Calu3 (cell line): ENCODE results near the gene DNAH12. TPM values are rescaled to one million over a fixed set of nuclear protein-coding genes. Genes with fewer than 3 reads are reported as not detected.

Experiments used
- BruUV-seq: library from RNA; stranded (reverse); fragments of 400-500 nt; replicated peaks from 2 replicates; lab custom pipeline; 2021; lab: Mats Ljungman, UMichigan
- CTCF ChIA-PET: fragments of 300-600 bp; sonication (Branson Sonifier 250); formaldehyde crosslinking; loops from one replicate; lab custom pipeline; 2022; ENCODE audit warnings: antibody characterized with exemption; lab: Charles Lee
- DNase-seq: peaks from one replicate; pipeline ENCODE4 v3.0.0; 2022
- H3K27ac Mint-ChIP-seq: one replicate; pipeline ENCODE4 v1.8.0; 2022; ENCODE audit warnings: mixed read lengths; ENCODE audit not compliant: unreplicated experiment
- H3K27me3 Mint-ChIP-seq: one replicate; pipeline ENCODE4 v1.8.0; 2022; ENCODE audit warnings: mixed read lengths; ENCODE audit not compliant: unreplicated experiment
- H3K36me3 Mint-ChIP-seq: one replicate; pipeline ENCODE4 v1.8.0; 2022; ENCODE audit warnings: mild to moderate bottlenecking, moderate library complexity, mixed read lengths; ENCODE audit not compliant: insufficient read depth, unreplicated experiment
- H3K4me1 Mint-ChIP-seq: one replicate; pipeline ENCODE4 v1.8.0; 2022; ENCODE audit warnings: mild to moderate bottlenecking, low read depth, mixed read lengths; ENCODE audit not compliant: unreplicated experiment
- H3K4me3 Mint-ChIP-seq: one replicate; pipeline ENCODE4 v1.8.0; 2022; ENCODE audit warnings: mild to moderate bottlenecking, low read depth, moderate library complexity, mixed read lengths; ENCODE audit not compliant: unreplicated experiment
- H3K9me3 Mint-ChIP-seq: one replicate; pipeline ENCODE4 v1.8.0; 2022; ENCODE audit warnings: low read depth, mixed read lengths; ENCODE audit not compliant: unreplicated experiment
- intact Hi-C: fragments of 100-400 bp; cut with micrococcal nuclease; formaldehyde crosslinking; loops from one replicate; pipeline ENCODE4 v1.10.0; 2022; ENCODE audit not compliant: unreplicated experiment
- total RNA-seq: library from RNA; stranded (reverse); gene quantifications from 2 replicates; pipeline ENCODE4 v1.2.3, GENCODE V29; 2022
- TF ChIP-seq, protein P1 (sequence below): fragments of 200-600 bp; IDR thresholded peaks from one replicate; pipeline ENCODE4 v1.8.0; 2022; ENCODE audit warnings: antibody characterized with exemption; ENCODE audit not compliant: unreplicated experiment

The DNAH12 gene
- total RNA-seq, 1 experiment from 2014 or later, result 0.92 TPM

DNA sequence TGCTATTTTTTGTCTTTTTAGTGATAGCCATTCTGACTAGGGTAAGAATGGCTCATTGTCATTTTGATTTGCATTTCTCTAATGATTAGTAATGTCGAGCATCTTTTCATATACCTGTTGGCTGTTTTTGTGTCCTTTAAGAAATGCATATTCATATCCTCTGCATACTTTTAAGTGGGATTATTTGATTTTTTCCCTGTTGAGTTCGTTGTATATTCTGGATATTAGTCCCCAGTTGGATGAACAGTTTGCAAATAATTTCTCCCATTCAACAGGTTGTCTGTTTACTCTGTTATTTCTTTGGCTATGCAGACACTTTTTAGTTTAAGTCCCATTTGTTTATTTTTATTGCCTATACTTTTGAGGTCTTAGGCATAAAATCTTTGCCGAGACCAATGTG, 282.2 kb downstream of the DNAH12 start:
- H3K4me1 Mint-ChIP-seq, result no peaks in the 10 kb centered on the region
- no peak overlapping the region for H3K27ac Mint-ChIP-seq
- no peaks in the 10 kb centered on the region for H3K27me3 Mint-ChIP-seq
- H3K4me3 Mint-ChIP-seq, result no peak overlapping the region
- peaks cover 10% of the 10 kb centered on the region for H3K36me3 Mint-ChIP-seq
- TF ChIP-seq, protein P1, sequence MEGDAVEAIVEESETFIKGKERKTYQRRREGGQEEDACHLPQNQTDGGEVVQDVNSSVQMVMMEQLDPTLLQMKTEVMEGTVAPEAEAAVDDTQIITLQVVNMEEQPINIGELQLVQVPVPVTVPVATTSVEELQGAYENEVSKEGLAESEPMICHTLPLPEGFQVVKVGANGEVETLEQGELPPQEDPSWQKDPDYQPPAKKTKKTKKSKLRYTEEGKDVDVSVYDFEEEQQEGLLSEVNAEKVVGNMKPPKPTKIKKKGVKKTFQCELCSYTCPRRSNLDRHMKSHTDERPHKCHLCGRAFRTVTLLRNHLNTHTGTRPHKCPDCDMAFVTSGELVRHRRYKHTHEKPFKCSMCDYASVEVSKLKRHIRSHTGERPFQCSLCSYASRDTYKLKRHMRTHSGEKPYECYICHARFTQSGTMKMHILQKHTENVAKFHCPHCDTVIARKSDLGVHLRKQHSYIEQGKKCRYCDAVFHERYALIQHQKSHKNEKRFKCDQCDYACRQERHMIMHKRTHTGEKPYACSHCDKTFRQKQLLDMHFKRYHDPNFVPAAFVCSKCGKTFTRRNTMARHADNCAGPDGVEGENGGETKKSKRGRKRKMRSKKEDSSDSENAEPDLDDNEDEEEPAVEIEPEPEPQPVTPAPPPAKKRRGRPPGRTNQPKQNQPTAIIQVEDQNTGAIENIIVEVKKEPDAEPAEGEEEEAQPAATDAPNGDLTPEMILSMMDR, result no peak
- CTCF ChIA-PET, result no interaction called here
- intact Hi-C loops, result no loop called here
- no peak for DNase-seq
- BruUV-seq, result no TSS peak
- peaks cover 5% of the 10 kb centered on the region for H3K9me3 Mint-ChIP-seq

DNA sequence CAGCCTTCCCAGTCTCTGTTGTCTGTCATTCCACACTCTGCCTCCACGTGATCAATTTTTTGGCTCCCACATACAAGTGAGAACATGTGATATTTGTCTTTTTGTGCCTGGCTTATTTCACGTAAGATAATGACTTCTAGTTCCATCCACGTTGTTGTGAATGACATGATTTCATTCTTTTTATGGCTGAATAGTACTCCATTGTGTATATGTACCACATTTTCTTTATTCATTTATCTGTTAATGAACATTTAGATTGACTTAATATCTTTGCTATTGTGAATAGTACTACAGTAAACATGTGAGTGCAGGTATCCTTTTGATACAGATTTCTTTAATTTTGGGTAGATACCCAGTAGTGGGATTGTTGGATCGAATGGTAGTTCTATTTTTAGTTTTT, 283.0 kb downstream of the DNAH12 start:
- no peak for DNase-seq
- no peaks in the 10 kb centered on the region for H3K4me1 Mint-ChIP-seq
- H3K4me3 Mint-ChIP-seq, result no peak overlapping the region
- BruUV-seq, result no TSS peak
- TF ChIP-seq, protein P1, result no peak
- peaks cover 10% of the 10 kb centered on the region for H3K36me3 Mint-ChIP-seq
- CTCF ChIA-PET, result no interaction called here
- peaks cover 5% of the 10 kb centered on the region for H3K9me3 Mint-ChIP-seq
- intact Hi-C loops, result no loop called here
- no peaks in the 10 kb centered on the region for H3K27me3 Mint-ChIP-seq
- H3K27ac Mint-ChIP-seq, result no peak overlapping the region

DNA sequence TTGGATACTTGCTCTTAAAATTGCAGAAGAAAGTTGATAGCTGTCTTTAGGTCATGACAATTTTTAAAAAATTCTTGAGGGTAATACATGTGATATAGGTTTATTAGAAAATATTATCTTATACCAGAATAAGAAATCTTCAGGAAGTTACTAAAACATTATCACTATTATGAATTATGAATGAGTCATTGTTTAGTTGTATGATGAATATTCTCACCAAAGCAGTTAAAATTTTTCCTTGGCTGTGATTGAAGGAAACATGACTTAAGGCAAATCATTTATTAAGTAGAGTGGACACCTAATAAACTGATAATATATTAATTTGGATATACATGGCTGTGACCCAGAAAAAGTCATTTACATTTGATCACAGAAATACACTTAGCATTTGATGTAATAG, 286.5 kb downstream of the DNAH12 start:
- Mint-ChIP-seq H3K4me1 (no peaks in the 10 kb centered on the region), H3K9me3 (no peaks in the 10 kb centered on the region), H3K36me3 (peaks cover 8% of the 10 kb centered on the region), H3K27ac (no peak overlapping the region), H3K4me3 (no peak overlapping the region), H3K27me3 (no peaks in the 10 kb centered on the region)
- CTCF ChIA-PET, result no interaction called here
- TF ChIP-seq, protein P1, result no peak
- no peak for DNase-seq
- intact Hi-C loops, result no loop called here
- BruUV-seq, result no TSS peak

GRCh38 chr3:57256844-57257243, 287.3 kb downstream of the DNAH12 start:
- H3K4me3 Mint-ChIP-seq, result no peak overlapping the region
- CTCF ChIA-PET, result no interaction called here

More at GRCh38 chr3:57256844-57257243, 287.3 kb downstream of the DNAH12 start:
- no peaks in the 10 kb centered on the region for H3K9me3 Mint-ChIP-seq
- no TSS peak for BruUV-seq
- H3K27me3 Mint-ChIP-seq, result no peaks in the 10 kb centered on the region
- H3K27ac Mint-ChIP-seq, result no peak overlapping the region
- no peak for DNase-seq
- no peaks in the 10 kb centered on the region for H3K36me3 Mint-ChIP-seq
- TF ChIP-seq, protein P1, result no peak
- intact Hi-C loops, result no loop called here
- H3K4me1 Mint-ChIP-seq, result no peaks in the 10 kb centered on the region
